GM18498 (cell line): ENCODE results near the gene ASB6.

ENCODE experiments used
- ATAC-seq: cut with Tn5 transposase; IDR thresholded peaks from one replicate; pipeline ENCODE4 v1.9.1; 2021; ENCODE audit warnings: mild to moderate bottlenecking, moderate library complexity; ENCODE audit not compliant: unreplicated experiment

ASB6 gene

DNA sequence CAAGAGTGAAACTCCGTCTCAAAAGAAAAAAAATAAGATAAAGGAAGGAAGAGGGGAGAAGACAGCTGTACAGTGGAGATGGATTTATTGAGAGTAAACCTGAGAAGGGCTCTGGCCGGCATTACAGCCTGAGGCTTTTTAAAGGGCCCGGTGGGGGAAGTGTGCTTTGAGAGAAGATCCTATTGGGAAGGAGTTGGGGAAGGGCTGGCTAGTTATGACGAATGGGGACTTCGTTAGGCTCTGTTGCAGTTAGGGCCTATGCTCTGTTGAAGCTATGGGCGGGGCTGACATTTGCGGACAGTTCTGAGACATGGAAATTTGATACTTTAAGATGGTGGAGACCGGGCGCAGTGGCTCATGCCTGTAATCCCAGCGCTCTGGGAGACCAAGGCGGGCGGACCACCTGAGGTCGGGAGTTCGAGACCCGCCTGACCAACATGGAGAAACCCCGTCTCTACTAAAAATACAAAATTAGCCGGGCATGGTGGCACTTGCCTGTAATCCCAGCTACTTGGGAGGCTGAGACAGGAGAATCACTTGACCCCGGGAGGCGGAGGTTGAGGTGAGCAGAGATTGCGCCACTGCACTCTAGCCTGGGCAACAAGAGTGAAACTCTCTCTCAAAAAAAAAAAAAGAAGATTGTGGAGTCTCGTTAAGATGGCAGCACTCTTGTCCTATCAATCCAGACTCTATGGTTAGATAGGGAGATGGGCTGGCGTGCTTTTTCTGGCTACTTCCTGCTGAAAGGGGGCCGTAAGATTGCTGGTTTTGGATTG is 54.3 kb downstream of the ASB6 start:
- ATAC-seq, result no peak

DNA sequence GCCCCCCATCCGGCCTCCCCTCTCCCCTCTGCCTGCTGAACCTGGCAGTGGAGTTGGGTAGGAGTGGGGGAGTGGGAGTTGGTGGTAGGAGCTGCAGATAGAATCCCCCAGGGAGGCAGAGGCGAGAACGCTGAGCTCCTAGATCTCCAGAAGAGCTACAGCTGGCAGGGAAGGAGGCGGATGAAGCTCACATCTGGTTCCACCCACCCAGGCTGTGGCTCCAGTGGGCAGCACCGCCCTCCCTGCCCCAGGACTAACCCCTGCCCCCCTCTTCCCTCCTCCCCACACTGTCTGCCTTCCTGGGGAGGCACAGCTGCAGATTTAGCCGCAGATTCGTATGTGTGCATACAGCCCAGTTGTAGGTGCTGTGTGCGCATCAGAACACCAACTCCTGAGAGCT is 55.3 kb downstream of the ASB6 start:
- no peak for ATAC-seq

DNA sequence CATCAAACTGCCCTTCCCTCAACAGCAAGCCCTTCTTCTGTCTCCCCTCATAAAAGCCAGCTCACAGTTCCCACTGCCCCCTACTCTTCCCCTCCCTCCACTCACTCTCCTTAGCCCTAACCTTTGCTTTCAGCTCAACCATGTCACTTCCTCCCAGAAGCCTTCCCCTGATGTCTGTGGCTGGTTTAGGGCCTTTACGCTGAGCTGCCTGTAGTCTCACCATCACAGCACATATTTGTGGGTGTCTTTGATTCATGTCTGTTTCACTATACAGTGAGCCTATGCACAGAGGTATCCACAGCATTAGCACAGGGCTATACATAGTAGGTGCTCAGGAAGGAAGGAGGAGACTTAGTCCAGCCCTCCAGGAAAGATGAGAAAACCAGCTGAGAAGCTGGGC is 55.7 kb downstream of the ASB6 start:
- ATAC-seq, result no peak

DNA sequence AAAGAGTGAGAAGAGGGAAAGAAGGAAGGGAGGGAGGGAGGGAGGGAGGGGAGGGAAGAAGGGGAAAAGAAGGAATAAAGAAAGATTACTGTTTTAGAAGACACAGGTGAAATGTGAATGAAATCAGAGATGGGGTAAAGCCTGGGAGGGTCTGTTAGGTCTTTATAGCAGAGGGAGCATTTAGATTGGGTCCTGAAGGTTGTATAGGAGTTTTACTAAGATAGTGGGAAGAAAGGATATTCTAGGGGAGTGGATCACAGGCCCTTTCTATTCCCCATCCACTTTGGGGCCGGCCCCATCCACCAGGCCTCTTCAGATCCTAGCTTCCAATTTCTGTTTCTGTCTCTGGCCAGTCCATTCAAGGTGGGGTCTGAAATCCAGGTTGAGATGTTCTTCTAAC is 56.6 kb downstream of the ASB6 start:
- ATAC-seq, result no peak
